GM12878 (cell line): ENCODE measurements around the gene FBXW8.

Source experiments
- CTCF ChIP-seq, 3 experiments: IDR thresholded peaks in 2 of 3; conservative IDR thresholded peaks in 1 of 3; 2 replicates each; pipeline ENCODE4 v1.5.1; 2011; ENCODE audit warnings: low read depth in 3 of 3, low read length in 3 of 3, mild to moderate bottlenecking in 3 of 3, control low read depth in 2 of 3, moderate library complexity in 2 of 3, inconsistent platforms in 1 of 3, mixed read lengths in 1 of 3; ENCODE audit not compliant: control insufficient read depth in 2 of 3, insufficient read depth in 1 of 3; ENCODE audit errors: extremely low read depth in 1 of 3
- FOXK2 ChIP-seq: fragments of 450-650 bp; IDR thresholded peaks from 2 replicates; pipeline ENCODE4 v1.6.1; 2017; ENCODE audit warnings: mild to moderate bottlenecking, moderate library complexity
- MYC ChIP-seq: IDR thresholded peaks from 2 replicates; pipeline ENCODE4 v1.6.1; 2011; ENCODE audit warnings: mild to moderate bottlenecking, low read length, moderate library complexity, inconsistent platforms; ENCODE audit not compliant: insufficient read depth, insufficient replicate concordance, insufficient read length, severe bottlenecking
- NKRF ChIP-seq: fragments of 450-650 bp; conservative IDR thresholded peaks from 2 replicates; pipeline ENCODE4 v1.6.1; 2017; ENCODE audit warnings: mild to moderate bottlenecking, moderate library complexity
- PAX8 ChIP-seq: fragments of 450-650 bp; IDR thresholded peaks from 2 replicates; pipeline ENCODE4 v1.6.1; 2017; ENCODE audit warnings: mild to moderate bottlenecking, moderate library complexity
- ZBTB33 ChIP-seq: fragments of 450-650 bp; IDR thresholded peaks from 2 replicates; pipeline ENCODE4 v1.6.1; 2017; ENCODE audit warnings: mild to moderate bottlenecking
- ZZZ3 ChIP-seq: IDR thresholded peaks from 2 replicates; pipeline ENCODE4 v1.6.1; 2011; ENCODE audit warnings: low read depth; ENCODE audit not compliant: control insufficient read depth, insufficient read length

- no peak for TF ChIP-seq CTCF (IDR thresholded peaks at IDR 0.05 in 2 of 3, conservative IDR thresholded peaks at IDR 0.05 in 1 of 3; ENCODE audit: control insufficient read depth in 2 of 3, extremely low read depth in 1 of 3, insufficient read depth in 1 of 3, low read depth in 3 of 3, low read length in 3 of 3)
- no peak for TF ChIP-seq FOXK2
- TF ChIP-seq ZBTB33: no peak
- no peak for TF ChIP-seq PAX8
- TF ChIP-seq ZZZ3: no peak
- no peak for TF ChIP-seq MYC
- TF ChIP-seq NKRF: no peak
Measured at GRCh38 chr12:116948298-116948697, 37.5 kb downstream of the FBXW8 start.
